GM23338 (cell line): ENCODE measurements around the gene SH3GL3. TPM values are rescaled to one million over a fixed set of nuclear protein-coding genes. Genes with fewer than 3 reads are reported as not detected.

Source experiments
- ATAC-seq: fragments of 200-7000 bp; cut with Tn5 transposase; 3 replicates; pipeline ENCODE4 v1.9.1; 2020
- DNase-seq: peaks from one replicate; pipeline ENCODE4 v3.0.0-alpha.2; 2015; ENCODE audit warnings: low spot score
- H2AFZ ChIP-seq: fragments of 200-600 bp; sonication (generic); 2 replicates; pipeline ENCODE4 v1.8.0; 2016; ENCODE audit warnings: antibody characterized with exemption, mild to moderate bottlenecking, moderate library complexity
- H3F3A ChIP-seq: fragments of 200-600 bp; sonication (generic); replicated peaks from 2 replicates; pipeline ENCODE4 v1.8.0; 2017; ENCODE audit warnings: antibody characterized with exemption, mixed run types, low read depth
- H3K27ac ChIP-seq: fragments of 200-600 bp; sonication (generic); 2 replicates; pipeline ENCODE4 v1.6.1; 2016; ENCODE audit warnings: low read depth
- H3K27me3 ChIP-seq: fragments of 200-600 bp; sonication (generic); 2 replicates; pipeline ENCODE4 v1.8.0; 2016; ENCODE audit warnings: mild to moderate bottlenecking, mixed run types, moderate library complexity; ENCODE audit not compliant: insufficient read depth
- H3K36me3 ChIP-seq: fragments of 200-600 bp; sonication (generic); 2 replicates; pipeline ENCODE4 v1.8.0; 2016; ENCODE audit warnings: mild to moderate bottlenecking; ENCODE audit not compliant: insufficient read depth
- H3K4me1 ChIP-seq: fragments of 200-600 bp; sonication (generic); 2 replicates; pipeline ENCODE4 v1.8.0; 2016; ENCODE audit warnings: mild to moderate bottlenecking, moderate library complexity; ENCODE audit not compliant: insufficient read depth
- H3K4me2 ChIP-seq: fragments of 200-600 bp; sonication (generic); 2 replicates; pipeline ENCODE4 v1.7.1; 2017; ENCODE audit warnings: mixed run types
- H3K4me3 ChIP-seq: fragments of 200-600 bp; sonication (generic); 2 replicates; pipeline ENCODE4 v1.6.1; 2016; ENCODE audit warnings: mixed run types
- H3K79me2 ChIP-seq: fragments of 200-600 bp; sonication (generic); replicated peaks from 2 replicates; pipeline ENCODE4 v1.8.0; 2017; ENCODE audit warnings: mild to moderate bottlenecking; ENCODE audit not compliant: insufficient read depth
- H3K9me2 ChIP-seq: fragments of 200-600 bp; sonication (generic); 2 replicates; pipeline ENCODE4 v1.8.0; 2017; ENCODE audit not compliant: insufficient read depth
- H4K20me1 ChIP-seq: fragments of 200-600 bp; sonication (generic); replicated peaks from 2 replicates; pipeline ENCODE4 v1.8.0; 2017; ENCODE audit warnings: mild to moderate bottlenecking; ENCODE audit not compliant: insufficient read depth
- H3K27ac Mint-ChIP-seq: 2 replicates; pipeline ENCODE4 v1.8.0; 2020; ENCODE audit warnings: inconsistent platforms, mild to moderate bottlenecking, moderate library complexity, mixed read lengths
- H3K27me3 Mint-ChIP-seq: 3 replicates; pipeline ENCODE4 v1.8.0; 2022; ENCODE audit warnings: low read depth, mild to moderate bottlenecking, moderate library complexity, mixed read lengths, inconsistent platforms; ENCODE audit not compliant: insufficient read depth, poor library complexity
- H3K36me3 Mint-ChIP-seq: 3 replicates; pipeline ENCODE4 v1.8.0; 2021; ENCODE audit warnings: low read depth, mild to moderate bottlenecking, inconsistent platforms, moderate library complexity, mixed read lengths
- H3K4me1 Mint-ChIP-seq: 3 replicates; pipeline ENCODE4 v1.8.0; 2020; ENCODE audit warnings: mild to moderate bottlenecking, inconsistent platforms, mixed read lengths
- H3K4me3 Mint-ChIP-seq: 3 replicates; pipeline ENCODE4 v1.8.0; 2021; ENCODE audit warnings: moderate library complexity, mild to moderate bottlenecking, inconsistent platforms, mixed read lengths
- H3K9me3 Mint-ChIP-seq: 3 replicates; pipeline ENCODE4 v1.8.0; 2020; ENCODE audit warnings: moderate library complexity, mild to moderate bottlenecking, inconsistent platforms, mixed read lengths
- CREB1 ChIP-seq: fragments of 250-450 bp; sonication (Bioruptor Pico); IDR thresholded peaks from 2 replicates; pipeline ENCODE4 v1.5.0; 2020; ENCODE audit warnings: low read depth, mild to moderate bottlenecking, moderate library complexity
- CTCF ChIP-seq, 2 experiments: fragments of 200-600 bp in 1 of 2; sonication (generic) in 1 of 2; conservative IDR thresholded peaks; 2 replicates each; pipeline versions ENCODE4 v1.5.1 to v1.6.1; 2016 to 2017; ENCODE audit warnings: antibody characterized with exemption in 2 of 2, low read depth in 2 of 2, mild to moderate bottlenecking in 2 of 2, moderate library complexity in 1 of 2
- ETS1 ChIP-seq: IDR thresholded peaks from 2 replicates; pipeline ENCODE4 v1.6.1; 2016; ENCODE audit warnings: antibody characterized with exemption
- EZH2 ChIP-seq: fragments of 200-600 bp; sonication (generic); IDR thresholded peaks from one replicate; pipeline ENCODE4 v1.8.0; 2017; ENCODE audit warnings: antibody characterized with exemption, mild to moderate bottlenecking, low read depth; ENCODE audit not compliant: unreplicated experiment
- EZH2phosphoT487 ChIP-seq: fragments of 200-600 bp; sonication (generic); IDR thresholded peaks from one replicate; pipeline ENCODE4 v1.8.1; 2018; ENCODE audit warnings: antibody characterized with exemption; ENCODE audit not compliant: unreplicated experiment
- JUNB ChIP-seq: IDR thresholded peaks from one replicate; pipeline ENCODE4 v1.6.1; 2016; ENCODE audit warnings: antibody characterized with exemption; ENCODE audit not compliant: unreplicated experiment
- NANOG ChIP-seq: IDR thresholded peaks from 2 replicates; pipeline ENCODE4 v1.6.1; 2016; ENCODE audit warnings: antibody characterized with exemption, borderline replicate concordance
- POLR2AphosphoS5 ChIP-seq: IDR thresholded peaks from 2 replicates; pipeline ENCODE4 v1.6.1; 2016; ENCODE audit warnings: antibody characterized with exemption, low read depth
- REST ChIP-seq: IDR thresholded peaks from one replicate; pipeline ENCODE4 v1.6.1; 2018; ENCODE audit warnings: antibody characterized with exemption; ENCODE audit not compliant: unreplicated experiment
- STAT1 ChIP-seq: IDR thresholded peaks from one replicate; pipeline ENCODE4 v1.6.1; 2016; ENCODE audit warnings: antibody characterized with exemption; ENCODE audit not compliant: unreplicated experiment
- ZNF114 ChIP-seq: fragments of 250-450 bp; sonication (Bioruptor Pico); IDR thresholded peaks from 2 replicates; pipeline ENCODE4 v1.5.0; 2020; ENCODE audit warnings: mild to moderate bottlenecking, moderate library complexity
- ZNF331 ChIP-seq: fragments of 250-450 bp; sonication (Bioruptor Pico); IDR thresholded peaks from 2 replicates; pipeline ENCODE4 v1.5.0; 2020; ENCODE audit warnings: low read depth, mild to moderate bottlenecking, moderate library complexity
- ZNF462 ChIP-seq: fragments of 250-450 bp; sonication (Bioruptor Pico); IDR thresholded peaks from 2 replicates; pipeline ENCODE4 v1.5.0; 2020; ENCODE audit warnings: mild to moderate bottlenecking, moderate library complexity
- polyA plus RNA-seq: library from polyadenylated mRNA; unstranded; fragments of >200 nt; fragmentation: Nextera tagmentation; extraction: Ambion mirVana; gene quantifications from 2 replicates; pipeline ENCODE4 v1.2.1, GENCODE V29; 2016
- total RNA-seq: library from RNA; depleted of rRNA; stranded (reverse); fragments of >200 nt; shearing (Covaris generic); gene quantifications from 2 replicates; pipeline ENCODE4 v1.2.3, GENCODE V29; 2014

SH3GL3 gene
- total and polyA plus RNA-seq, 2 experiments from 2014 or later, result 15.9 to 21.1 TPM

- no peak overlapping the region for H3K27ac ChIP-seq
- TF ChIP-seq EZH2phosphoT487, result no peak
- TF ChIP-seq NANOG, result no peak
- no peak for TF ChIP-seq REST
- no peak for TF ChIP-seq ZNF114 (CRISPR knock-in tag)
- no peak for TF ChIP-seq JUNB
- no peak for TF ChIP-seq ZNF331 (CRISPR knock-in tag)
- TF ChIP-seq CTCF (conservative IDR thresholded peaks at IDR 0.05; ENCODE audit: low read depth in 2 of 2), result no peak
- no peak for TF ChIP-seq CREB1
- no peak for TF ChIP-seq ETS1
- TF ChIP-seq POLR2AphosphoS5, result no peak
- TF ChIP-seq EZH2, result no peak
- TF ChIP-seq ZNF462 (CRISPR knock-in tag), result no peak
- TF ChIP-seq STAT1, result no peak
Observed at GRCh38 chr15:83503595-83504364, 56.6 kb downstream of the SH3GL3 start.

More at GRCh38 chr15:83503595-83504364, 56.6 kb downstream of the SH3GL3 start:
- Histone ChIP-seq H3K4me2 (no peak overlapping the region), H4K20me1 (no peaks in the 10 kb centered on the region), H3K4me1 (peaks cover 9% of the 10 kb centered on the region), H3K36me3 (no peaks in the 10 kb centered on the region), H3K4me3 (no peak overlapping the region), H3K9me2 (no peaks in the 10 kb centered on the region; the same call in 1 of the 2 replicates), H3F3A (no peaks in the 10 kb centered on the region), H3K27me3 (no peaks in the 10 kb centered on the region), H3K79me2 (no peaks in the 10 kb centered on the region), H2AFZ (no peak overlapping the region)
- ATAC-seq, result no peak
- Mint-ChIP-seq H3K9me3 (peaks cover 3% of the 10 kb centered on the region), H3K36me3 (peaks cover 3% of the 10 kb centered on the region), H3K4me3 (no peak overlapping the region), H3K27me3 (peaks cover 7% of the 10 kb centered on the region), H3K27ac (peak overlapping the region; percentile 44; the same call in 1 of the 2 replicates), H3K4me1 (peaks cover 17% of the 10 kb centered on the region)
- DNase-seq, result no peak
